IPS-15b (cell line): Measurements from ENCODE around the gene MYRF.
A peak's percentile ranks its signal among the peaks of the same experiment; 100 is the strongest.

Experiments
- H3K27me3 ChIP-seq: one replicate; pipeline ENCODE4 v1.6.1; 2013; ENCODE audit warnings: low read length; ENCODE audit not compliant: control insufficient read depth, insufficient read depth
- H3K36me3 ChIP-seq: one replicate; pipeline ENCODE4 v1.6.1; 2013; ENCODE audit warnings: low read length; ENCODE audit not compliant: control insufficient read depth, insufficient read depth
- H3K4me1 ChIP-seq: one replicate; pipeline ENCODE4 v1.6.1; 2013; ENCODE audit warnings: mild to moderate bottlenecking, low read length; ENCODE audit not compliant: control insufficient read depth, insufficient read depth
- H3K4me3 ChIP-seq: one replicate; pipeline ENCODE4 v1.5.1; 2013; ENCODE audit warnings: low read depth, low read length
- H3K9ac ChIP-seq: one replicate; pipeline ENCODE4 v1.6.1; 2013; ENCODE audit warnings: low read depth, mild to moderate bottlenecking, low read length
- H3K9me3 ChIP-seq: one replicate; pipeline ENCODE4 v1.6.1; 2013; ENCODE audit warnings: mild to moderate bottlenecking, low read length; ENCODE audit not compliant: control insufficient read depth, insufficient read depth

Gene MYRF

GRCh38 chr11:61812736-61813411 lies 60.4 kb downstream of the MYRF start:
- peaks cover 3% of the 10 kb centered on the region for H3K4me1 ChIP-seq
- no peak overlapping the region for H3K4me3 ChIP-seq
- H3K36me3 ChIP-seq: peaks cover 27% of the 10 kb centered on the region
- H3K9me3 ChIP-seq: no peaks in the 10 kb centered on the region
- H3K27me3 ChIP-seq: no peaks in the 10 kb centered on the region
- H3K9ac ChIP-seq: no peak overlapping the region

DNA sequence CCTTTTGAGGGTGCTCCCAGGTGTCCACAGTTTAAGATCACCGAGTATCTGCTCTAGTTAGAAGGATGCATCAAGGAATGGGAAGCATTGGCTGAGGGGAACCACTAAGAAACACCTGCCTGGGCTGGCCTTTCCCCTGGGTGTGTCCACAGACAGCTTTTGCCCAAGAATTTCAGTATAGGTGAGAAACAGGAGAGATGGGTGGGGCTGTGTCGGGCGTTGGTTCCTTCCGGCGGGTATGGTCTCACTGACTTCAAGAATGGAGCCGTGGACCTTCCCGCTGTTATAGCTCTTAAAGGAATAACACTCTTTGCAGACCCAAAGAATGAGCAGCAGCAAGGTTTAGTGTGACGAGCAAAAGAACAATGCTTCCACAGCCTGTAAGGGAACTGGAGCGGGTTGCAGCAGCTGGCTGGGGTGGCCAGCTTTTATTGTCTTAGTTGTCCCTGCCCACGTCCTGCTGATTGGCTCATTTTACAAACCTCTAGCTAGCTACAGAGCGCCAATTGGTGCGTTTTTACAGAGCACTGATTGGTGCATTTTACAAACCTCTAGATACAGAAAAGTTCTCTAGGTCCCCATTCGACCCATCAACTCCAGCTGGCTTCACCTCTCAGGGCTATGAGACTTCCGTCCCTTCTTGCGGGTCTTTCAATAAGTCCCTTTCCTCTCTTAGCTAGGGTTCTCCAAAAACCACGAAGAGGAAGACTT lies 62.0 kb downstream of the MYRF start:
- H3K9me3 ChIP-seq: no peaks in the 10 kb centered on the region
- peaks cover 5% of the 10 kb centered on the region for H3K4me1 ChIP-seq
- peak overlapping the region; percentile 38 for H3K4me3 ChIP-seq
- H3K36me3 ChIP-seq: peaks cover 24% of the 10 kb centered on the region
- no peaks in the 10 kb centered on the region for H3K27me3 ChIP-seq
- H3K9ac ChIP-seq: no peak overlapping the region

DNA sequence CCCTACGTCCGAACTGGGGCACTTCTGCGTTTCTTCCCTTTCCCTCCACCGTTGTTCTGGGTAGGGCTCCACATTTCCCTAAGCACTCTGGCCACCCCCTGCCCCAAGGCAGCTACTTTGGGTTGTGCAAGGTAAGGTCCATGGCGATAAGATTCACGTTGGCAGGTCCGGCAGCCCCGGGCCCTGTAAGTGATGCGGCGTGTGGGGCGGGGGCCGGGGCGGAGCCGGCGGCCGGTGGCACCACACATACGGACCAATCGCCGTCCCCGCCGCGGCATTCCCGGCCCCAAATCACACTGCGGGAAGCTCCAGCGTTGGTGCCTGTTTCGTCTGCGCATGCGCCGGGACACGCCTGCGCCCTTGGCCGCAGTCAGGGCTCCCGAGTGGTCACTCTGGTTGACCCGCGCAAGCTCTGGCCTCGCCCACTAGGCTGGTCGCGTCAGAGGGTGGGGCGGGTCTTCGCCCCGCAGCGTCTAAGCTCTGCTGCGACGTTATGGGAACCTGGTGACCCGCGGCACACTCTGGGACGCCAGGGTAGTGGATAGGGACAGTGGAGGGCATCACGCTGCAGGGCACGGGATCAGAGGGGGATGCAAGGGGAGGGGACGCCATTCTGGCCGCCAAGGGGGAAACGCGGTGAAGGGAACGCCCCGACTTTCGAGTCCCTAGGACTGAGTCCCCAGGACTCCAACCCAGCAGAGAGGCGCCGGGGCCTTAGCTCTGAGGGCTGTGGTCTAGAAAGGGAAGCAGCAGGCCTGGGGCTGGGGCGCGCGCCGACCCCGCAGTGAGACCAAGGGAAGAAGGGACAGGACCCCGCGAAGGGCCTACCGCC lies 62.7 kb downstream of the MYRF start:
- peaks cover 18% of the 10 kb centered on the region for H3K36me3 ChIP-seq
- H3K9ac ChIP-seq: peak overlapping the region; percentile 80
- H3K27me3 ChIP-seq: no peaks in the 10 kb centered on the region
- peaks cover 5% of the 10 kb centered on the region for H3K4me1 ChIP-seq
- H3K4me3 ChIP-seq: peak overlapping the region; percentile 97
- H3K9me3 ChIP-seq: no peaks in the 10 kb centered on the region

- peak overlapping the region; percentile 97 for H3K4me3 ChIP-seq
- peak overlapping the region; percentile 80 for H3K9ac ChIP-seq
- H3K9me3 ChIP-seq: no peaks in the 10 kb centered on the region
- no peaks in the 10 kb centered on the region for H3K27me3 ChIP-seq
- H3K4me1 ChIP-seq: peaks cover 5% of the 10 kb centered on the region
- H3K36me3 ChIP-seq: peaks cover 15% of the 10 kb centered on the region
Observed at GRCh38 chr11:61815790-61816735, 63.6 kb downstream of the MYRF start.

- Histone ChIP-seq H3K9ac (peak within 1 kb of the TSS; percentile 80), H3K4me3 (peak within 1 kb of the TSS; percentile 97), H3K4me1 (peaks cover 5% of the 10 kb centered on the region), H3K9me3 (no peaks in the 10 kb centered on the region), H3K36me3 (peaks cover 12% of the 10 kb centered on the region), H3K27me3 (no peaks in the 10 kb centered on the region)
Observed at GRCh38 chr11:61816736-61817455, 64.5 kb downstream of the MYRF start, which contains the start of gene FADS1. Gene FADS1, minus strand, starts transcription at chr11:61817003. Its CDS starts 74 bp downstream, at chr11:61816929.

GRCh38 chr11:61817471-61818202 lies 65.2 kb downstream of the MYRF start:
- Histone ChIP-seq H3K9ac (no peak overlapping the region), H3K27me3 (no peaks in the 10 kb centered on the region), H3K9me3 (no peaks in the 10 kb centered on the region), H3K4me3 (peak overlapping the region; percentile 97), H3K4me1 (peaks cover 5% of the 10 kb centered on the region), H3K36me3 (peaks cover 5% of the 10 kb centered on the region)

DNA sequence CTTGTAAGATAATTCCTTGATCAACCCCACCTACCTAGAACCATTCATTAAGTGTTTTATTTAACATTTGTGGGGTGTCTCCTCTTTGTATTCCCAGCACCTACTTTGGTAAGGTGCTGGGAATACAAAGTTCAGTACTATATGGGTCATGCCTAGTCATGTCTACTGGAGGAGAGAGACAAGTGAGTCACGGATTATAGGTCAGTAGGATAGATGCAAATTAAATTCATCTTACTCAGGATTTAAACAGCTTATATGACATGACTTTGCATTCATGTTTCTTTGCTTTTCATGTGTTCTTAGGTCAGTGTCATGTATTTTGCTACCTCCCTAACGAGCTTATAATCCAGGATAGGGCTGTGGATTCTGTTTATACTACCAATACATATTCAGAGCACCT lies 67.7 kb downstream of the MYRF start:
- Histone ChIP-seq H3K9ac (no peak overlapping the region), H3K4me3 (no peak overlapping the region), H3K36me3 (no peaks in the 10 kb centered on the region), H3K4me1 (peaks cover 5% of the 10 kb centered on the region), H3K9me3 (no peaks in the 10 kb centered on the region), H3K27me3 (no peaks in the 10 kb centered on the region)

- Histone ChIP-seq H3K9me3 (no peaks in the 10 kb centered on the region), H3K9ac (peak overlapping the region; percentile 81), H3K4me3 (peak overlapping the region; percentile 71), H3K4me1 (peaks cover 4% of the 10 kb centered on the region), H3K36me3 (no peaks in the 10 kb centered on the region), H3K27me3 (no peaks in the 10 kb centered on the region)
Observed at GRCh38 chr11:61826930-61827570, 74.6 kb downstream of the MYRF start.

DNA sequence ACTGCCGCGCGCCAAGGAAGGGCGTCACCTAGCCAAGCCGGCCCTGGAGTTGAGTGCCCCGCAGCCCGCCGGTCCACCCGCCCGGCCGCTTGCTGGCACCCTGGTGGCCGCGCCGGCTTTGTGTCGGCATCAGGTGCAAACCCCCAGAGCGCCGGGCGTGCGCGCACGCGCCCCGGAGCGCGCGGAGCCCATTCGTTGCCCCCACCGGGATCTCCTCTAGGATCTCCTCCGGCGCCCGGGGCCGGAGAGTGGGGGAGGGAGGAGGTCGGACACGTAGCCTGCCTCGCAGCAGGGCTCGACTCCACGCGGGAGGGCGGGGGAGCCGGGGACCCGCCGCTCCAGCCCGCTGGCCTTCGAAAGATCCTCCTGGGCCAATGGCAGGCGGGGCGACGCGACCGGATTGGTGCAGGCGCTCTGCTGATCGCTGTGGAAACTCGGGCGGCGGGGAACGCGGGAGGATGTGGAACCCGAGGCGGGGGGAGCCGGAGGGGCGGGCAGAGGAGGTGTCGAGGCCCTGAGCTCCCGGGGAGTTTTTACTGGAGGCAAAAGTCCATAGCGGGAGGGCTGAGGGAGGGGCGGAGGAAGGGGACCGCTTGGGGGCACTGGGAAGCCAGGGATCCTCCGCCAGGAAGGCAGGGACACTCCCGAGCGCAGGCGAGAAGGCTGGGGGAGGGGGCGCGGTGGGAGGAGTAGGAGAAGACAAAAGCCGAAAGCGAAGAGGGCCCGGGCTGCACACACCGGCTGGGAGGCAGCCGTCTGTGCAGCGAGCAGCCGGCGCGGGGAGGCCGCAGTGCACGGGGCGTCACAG lies 75.3 kb downstream of the MYRF start, which contains the start of gene FADS2:
Gene FADS2 (plus strand): TSS at position 730 of the 808 bp plus-strand sequence. CDS start 91 bp downstream, outside the sequence.
- H3K9ac ChIP-seq: peak within 1 kb of the TSS; percentile 81
- H3K4me1 ChIP-seq: peaks cover 4% of the 10 kb centered on the region
- H3K27me3 ChIP-seq: no peaks in the 10 kb centered on the region
- H3K36me3 ChIP-seq: no peaks in the 10 kb centered on the region
- peak within 1 kb of the TSS; percentile 71 for H3K4me3 ChIP-seq
- no peaks in the 10 kb centered on the region for H3K9me3 ChIP-seq
